HG03460 (cell line): ENCODE results near the gene HPCAL1.

Source experiments
- ATAC-seq: cut with Tn5 transposase; IDR thresholded peaks from one replicate; pipeline ENCODE4 v1.9.1; 2021; ENCODE audit not compliant: unreplicated experiment

Gene HPCAL1

GRCh38 chr2:10332402-10333246 is 29.9 kb downstream of the HPCAL1 start:
- ATAC-seq = no peak

- no peak for ATAC-seq
These were observed 30.5 kb downstream of the HPCAL1 start for GRCh38 chr2:10333247-10333613.

DNA sequence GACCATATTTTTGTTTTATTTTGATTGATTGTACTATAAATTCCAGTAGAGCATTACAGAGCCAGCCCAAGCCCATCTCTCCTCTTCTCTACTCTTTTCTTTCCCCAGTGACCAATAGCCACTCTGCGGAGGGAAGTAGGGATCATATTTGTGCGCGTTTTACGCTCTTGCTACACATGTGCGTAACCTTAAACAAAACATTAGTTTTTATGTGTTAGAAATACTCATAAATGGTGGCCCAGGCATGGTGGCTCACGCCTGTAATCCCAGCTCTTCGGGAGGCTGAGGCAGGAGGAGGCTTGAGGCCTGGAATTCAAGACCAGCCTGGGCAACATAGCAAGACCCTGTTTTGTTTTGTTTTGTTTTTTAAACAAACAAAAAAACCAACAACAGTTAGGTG is 31.3 kb downstream of the HPCAL1 start:
- ATAC-seq = no peak

- ATAC-seq = no peak
These were observed 32.5 kb downstream of the HPCAL1 start for GRCh38 chr2:10335046-10335840.

DNA sequence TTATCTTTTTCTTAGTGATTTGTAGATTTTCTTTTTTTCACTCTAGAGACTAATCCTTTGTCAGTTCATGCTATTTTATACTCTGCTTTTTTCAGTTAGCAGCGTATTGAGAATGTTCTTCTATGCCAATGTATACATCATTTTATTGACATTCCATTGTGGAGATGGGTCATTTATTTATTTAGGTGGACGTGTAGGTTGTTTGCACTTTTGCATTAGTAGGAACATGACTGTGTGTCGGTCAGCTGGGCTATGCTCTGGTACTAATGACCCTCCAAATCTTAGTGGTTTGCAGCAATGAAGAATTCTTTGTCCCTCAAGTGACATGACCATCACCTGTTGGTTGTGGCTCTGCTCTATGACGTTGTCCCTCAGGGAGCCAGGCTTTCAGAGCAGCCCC is 33.6 kb downstream of the HPCAL1 start:
- ATAC-seq = no peak

DNA sequence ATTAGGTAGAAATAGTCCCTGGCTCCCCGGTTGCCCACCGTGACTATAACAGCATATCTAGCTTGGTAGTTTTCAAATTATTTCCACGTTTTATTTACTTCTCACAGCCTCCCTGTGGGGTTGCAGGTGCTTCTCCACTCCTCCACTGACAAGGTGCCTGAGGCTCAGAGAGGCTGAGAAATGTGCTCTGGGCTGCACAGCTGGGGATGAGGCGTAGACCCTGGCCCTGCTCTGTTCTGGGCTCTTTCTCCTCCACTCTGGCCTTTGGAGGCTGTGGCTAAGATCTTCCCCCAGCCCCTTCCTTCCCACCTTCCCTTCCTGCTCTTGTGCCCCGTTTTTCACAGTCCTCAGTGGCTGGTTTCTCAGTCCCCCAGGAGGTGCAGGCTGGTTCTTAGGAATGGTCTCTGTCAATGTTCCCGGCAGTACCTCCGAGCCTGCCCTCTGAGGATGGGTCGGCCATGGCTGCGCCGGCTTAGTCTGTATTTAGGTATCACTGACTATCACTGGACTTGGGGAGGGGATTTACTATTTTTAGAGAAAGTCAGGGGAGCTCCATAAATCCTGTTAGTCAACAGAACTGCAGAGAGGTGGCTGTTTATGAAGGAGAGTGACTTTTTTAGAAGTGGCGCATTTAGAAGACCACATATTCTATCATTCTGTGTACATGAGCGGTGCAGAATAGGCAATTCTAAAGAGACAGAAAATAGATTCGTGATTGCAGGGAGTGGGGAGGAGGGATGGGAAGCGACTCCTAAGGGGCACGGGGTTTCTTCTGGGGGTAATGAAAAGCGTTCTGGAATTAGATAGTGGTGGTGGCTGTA is 35.0 kb downstream of the HPCAL1 start:
- no peak for ATAC-seq

DNA sequence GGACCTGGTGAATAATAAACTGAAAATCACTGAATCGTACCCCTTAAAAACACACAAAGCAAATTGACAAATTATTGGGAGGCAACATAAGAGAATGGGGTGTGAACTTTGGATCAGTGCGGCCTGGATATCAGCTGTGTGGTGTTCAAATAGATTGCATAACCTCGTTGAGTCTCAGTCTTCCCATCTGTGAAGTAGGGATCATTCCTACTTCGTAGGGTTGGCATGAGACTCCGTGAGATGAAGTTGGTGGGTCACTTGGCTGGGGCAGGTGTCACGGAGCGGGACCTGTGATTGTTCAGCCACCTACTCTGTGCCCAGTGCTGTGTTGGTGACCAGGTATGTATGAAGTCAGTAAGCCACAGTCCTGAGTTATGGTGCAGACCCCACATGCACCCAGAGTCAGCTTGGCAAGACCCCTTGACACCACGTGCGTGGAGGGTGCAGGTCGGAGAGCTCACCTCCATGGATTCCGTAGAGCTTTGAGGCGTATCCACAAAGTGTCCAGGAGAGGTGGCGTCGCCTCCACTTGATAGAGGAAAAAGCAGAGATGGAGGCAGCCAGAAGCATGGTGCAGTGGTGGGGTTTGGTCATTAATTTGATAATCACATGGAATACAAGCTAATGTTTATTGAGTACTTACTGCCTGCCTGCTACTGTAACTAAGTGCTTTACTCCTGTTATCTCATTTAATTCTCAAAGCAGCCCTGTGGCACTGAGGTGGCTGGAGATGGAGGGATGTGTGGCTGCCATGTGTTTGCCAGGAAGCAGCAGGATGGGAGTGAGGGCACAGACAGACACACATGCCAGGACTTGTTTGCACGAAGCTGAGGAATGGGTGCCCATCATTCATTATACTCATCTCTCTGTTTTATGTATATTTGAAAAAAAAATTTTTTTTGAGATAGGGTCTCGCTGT is 35.8 kb downstream of the HPCAL1 start:
- ATAC-seq = no peak

DNA sequence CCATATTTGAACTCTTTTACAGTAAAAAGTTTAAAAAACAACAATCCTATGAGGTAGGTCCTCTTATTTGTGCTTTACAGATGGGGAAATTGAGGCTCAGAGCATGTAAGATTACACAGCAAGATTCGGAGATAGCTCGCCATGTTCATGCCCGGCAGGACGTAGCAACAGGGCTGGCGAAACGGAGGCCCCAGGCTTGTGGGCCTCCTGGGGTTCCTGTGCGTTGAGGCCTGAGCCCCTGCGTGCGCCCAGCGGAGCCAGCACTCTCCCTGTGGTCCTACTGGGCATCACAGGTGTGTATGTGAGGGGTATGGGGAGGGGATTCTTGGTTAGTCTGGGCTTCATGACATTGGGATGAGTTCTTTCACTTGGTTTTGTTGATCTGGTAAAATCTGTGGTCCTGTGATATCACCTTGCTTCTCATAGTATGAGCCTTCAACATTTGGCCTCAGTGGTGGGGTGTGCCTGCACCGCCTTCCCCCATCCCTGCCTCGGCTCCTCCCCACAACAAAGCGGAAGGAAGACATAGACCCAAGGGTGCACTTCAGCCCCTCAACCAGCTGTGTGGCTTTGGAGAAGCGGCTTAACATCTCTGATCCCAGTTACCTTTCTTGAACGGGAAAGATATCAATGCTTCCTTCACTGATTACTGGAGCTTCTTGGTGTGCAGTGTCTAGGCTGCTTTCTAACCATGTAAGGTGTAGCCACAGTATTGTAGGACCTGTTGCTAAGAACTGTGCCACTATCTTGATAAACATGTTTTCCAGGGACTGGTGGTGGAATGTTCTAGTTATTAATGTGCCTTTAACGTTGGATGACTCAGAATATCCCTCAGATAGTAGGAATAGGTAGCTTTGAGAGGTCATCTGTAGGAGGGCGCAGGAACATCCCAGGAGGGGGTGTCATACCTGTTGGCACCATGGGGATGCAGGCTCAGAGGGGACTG is 37.2 kb downstream of the HPCAL1 start:
- no peak for ATAC-seq

DNA sequence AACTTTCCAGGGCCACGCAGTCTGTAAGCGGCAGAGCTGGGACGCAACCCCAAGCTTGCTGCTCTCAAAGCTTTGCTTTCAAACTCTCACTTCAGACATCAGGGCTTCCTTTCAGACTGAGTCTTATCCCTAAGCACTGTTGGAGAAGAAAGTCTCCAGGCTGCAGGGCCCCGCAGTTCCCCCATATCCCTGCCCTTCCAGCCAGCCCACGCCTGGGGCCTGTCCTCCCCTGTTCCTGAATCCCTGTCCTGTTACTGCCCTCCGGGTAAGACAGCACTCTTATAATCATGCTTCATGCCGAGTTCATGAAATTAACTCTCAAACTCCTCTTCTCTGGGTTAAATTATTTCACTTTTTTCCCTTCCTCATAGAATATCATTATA is 37.9 kb downstream of the HPCAL1 start:
- ATAC-seq = no peak

- no peak for ATAC-seq
These were observed 38.5 kb downstream of the HPCAL1 start for GRCh38 chr2:10341193-10341592.

DNA sequence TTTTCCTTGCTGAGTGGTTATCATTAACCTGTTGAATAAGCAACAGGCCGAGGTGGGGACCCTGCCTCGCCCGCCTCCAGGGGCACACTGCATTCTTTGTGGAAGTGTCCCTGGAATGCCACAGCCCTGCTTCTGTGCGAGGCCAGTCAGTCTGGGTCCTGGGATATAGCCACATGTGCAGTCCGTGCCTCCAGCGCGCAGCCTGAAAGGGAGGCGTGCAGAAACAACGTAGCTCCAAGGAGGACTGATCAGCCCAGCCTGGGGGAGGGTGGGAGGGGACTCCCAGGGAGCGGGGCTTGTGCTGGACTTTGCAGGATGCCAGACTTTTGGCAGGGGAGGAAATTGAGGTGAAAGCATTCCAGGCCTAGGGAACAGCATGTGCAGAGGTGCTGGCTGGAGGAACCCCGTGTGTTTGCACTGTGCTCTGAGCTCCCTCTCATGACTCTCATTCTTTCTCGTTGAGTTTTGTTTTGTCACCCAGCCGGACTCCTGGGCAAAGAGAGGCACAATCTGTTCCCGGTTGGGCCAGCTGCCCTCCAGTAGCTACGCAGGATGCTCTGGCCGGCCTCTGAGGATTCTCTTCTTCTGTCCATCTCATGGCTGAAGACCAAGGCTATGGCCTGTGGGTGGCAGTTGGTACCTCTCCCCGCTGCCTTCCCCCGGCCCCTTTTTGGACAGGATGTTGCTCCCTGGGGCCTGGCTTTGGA is 39.7 kb downstream of the HPCAL1 start:
- no peak for ATAC-seq

DNA sequence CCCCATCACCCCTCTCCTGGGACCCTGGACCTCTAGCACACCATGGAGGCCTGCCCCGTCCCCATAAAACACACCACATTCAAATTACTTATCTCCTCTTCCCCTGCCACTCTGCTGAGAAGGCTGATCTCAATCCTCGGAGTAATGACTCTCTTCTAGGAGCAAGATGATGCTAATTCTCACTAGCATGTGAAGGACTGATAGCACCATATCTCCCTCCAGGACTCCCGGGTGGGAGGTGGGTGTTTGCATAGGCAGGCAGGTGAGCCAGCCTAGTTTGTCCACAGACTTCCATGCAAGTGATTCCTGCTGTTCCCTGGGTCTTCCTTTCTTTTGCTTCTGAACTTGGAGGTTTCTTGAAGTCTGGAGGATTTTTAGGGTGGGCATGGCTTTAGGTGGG is 40.5 kb downstream of the HPCAL1 start:
- ATAC-seq = no peak

- no peak for ATAC-seq
These were observed 41.0 kb downstream of the HPCAL1 start for GRCh38 chr2:10343658-10344057.

DNA sequence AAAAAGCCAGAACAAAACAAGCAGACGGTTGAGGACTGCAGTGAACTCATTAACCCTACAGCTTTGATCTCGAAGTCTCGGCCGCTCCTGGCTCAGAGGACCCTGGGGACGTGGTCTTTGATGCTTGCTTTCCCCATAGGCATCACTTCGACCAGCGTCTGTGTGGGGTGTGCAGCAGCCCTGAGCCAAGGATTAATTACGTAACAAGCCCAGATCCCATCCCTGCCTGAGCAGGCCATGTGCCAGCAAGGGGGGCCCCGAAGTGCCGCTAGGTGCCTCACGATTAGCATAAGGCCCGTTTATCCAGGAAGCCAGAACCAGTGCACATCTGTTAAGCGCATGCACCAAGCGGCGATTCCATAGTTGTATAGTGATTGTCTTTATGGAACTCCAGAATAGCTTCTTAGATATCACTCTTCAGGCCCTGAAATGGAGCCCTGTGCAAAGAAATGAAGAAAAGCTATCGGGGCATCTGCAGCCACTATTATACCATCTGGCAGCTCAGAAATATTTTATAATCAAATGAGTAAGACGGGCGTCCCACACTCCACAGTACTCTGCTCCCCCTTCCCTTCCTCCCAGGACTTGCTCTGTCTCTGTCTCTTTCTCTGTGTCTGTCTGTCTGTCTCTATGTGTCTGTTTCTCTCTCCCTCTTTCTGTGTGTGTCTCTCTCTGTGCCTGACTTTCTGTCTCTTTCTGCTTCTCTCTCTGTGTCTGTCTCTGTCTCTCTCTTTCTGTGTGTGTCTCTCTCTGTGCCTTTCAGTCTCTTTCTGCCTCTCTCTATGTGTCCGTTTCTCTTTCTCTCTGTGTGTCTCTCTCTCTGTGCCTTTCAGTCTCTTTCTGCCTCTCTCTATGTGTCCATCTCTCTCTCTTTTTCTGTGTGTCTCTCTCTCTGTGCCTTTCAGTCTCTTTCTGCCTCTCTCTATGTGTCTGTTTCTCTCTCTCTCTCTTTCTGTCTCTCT is 41.7 kb downstream of the HPCAL1 start:
- no peak for ATAC-seq

DNA sequence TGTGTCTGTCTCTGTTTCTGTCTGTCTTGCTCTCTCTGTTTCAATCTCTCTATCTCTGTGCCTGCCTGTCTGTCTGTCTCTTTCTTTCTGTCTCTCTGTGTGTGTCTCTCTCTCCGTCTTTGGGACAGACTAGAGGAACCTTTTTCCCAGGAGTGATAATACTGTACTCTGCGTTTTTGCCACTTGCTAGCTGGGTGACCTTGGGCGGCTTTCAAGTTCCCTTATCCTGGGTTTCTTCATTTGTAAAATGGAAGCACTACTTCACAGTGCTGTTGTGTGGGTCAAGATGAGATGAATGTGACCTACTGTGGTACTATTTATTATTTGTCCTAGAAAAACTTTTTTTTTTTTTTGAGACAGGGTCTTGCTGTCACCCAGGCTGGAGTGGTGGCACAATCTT is 42.4 kb downstream of the HPCAL1 start:
- ATAC-seq = no peak

GRCh38 chr2:10345813-10346212 is 43.1 kb downstream of the HPCAL1 start:
- no peak for ATAC-seq

- ATAC-seq = no peak
These were observed 44.3 kb downstream of the HPCAL1 start for GRCh38 chr2:10346929-10347561.
